GM19467 (cell line): ENCODE data around the gene TIGAR.

Experiments used
- ATAC-seq: cut with Tn5 transposase; IDR thresholded peaks from one replicate; pipeline ENCODE4 v1.9.1; 2021; ENCODE audit warnings: mild to moderate bottlenecking, moderate library complexity; ENCODE audit not compliant: unreplicated experiment

The TIGAR gene

DNA sequence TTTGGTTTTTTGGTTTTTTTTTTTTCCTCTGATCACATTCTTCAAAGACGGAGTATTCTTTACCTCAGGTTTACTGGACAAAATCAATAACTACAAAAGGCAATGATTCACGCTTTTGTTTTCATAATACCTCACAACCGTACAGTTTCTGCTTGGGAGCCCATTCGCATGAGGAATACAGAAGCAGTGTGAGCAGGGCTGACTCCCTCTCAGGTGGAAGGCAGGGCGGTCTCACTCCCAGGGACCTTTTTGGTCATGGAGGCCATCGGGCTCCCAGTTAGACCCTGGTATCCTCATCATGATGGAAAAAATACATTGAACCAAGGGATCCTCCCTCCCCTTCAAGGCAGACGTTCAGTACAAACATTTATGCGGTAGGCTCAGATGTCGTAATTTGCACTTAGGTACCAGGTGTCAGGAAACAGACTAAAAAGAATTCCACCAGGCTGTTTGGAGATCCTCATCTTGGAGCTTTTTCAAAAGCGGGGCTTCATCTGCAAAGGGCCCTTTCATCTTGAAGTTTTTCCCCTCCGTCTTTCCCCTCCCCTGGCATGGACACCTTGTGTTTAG is 19.0 kb upstream of the TIGAR start:
- no peak for ATAC-seq

DNA sequence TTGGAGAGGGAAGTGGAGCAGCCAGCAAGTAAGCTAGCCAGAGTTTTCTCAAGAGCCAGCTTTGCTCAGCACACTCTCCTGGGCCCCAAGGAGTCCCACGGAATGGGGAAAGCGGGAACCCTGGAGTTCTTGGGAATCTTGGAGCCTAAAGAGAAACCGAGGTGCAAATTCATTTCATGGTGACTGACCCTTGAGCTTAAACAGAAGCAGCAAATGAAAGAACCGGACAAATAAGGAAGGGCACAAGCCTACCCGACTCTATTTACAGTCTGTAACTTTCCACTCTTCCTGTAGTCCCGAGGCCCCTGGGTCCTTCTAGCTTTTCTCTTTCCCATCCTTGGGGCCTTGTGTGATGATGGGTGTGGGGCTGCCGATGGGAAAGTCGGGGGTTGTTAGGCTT is 18.1 kb upstream of the TIGAR start:
- ATAC-seq, result no peak

DNA sequence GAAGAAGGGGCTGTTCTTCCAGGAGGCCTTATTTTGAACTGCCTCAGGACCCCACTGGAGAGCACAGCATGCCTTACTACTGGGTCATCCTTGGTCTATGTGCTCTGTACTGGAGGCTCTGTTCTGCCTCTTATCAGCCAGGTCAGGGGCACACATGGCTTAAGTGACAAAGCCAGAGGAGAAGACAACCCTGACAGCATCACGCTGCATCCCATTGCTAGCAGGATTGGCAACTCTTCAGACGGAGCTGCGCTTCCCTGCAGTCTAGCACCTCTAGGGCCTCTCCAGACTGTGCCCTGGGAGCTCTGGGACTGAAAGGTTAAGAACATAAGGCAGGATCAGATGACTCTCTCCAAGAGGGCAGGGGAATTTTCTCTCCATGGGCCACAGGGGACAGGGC is 17.3 kb upstream of the TIGAR start:
- no peak for ATAC-seq

DNA sequence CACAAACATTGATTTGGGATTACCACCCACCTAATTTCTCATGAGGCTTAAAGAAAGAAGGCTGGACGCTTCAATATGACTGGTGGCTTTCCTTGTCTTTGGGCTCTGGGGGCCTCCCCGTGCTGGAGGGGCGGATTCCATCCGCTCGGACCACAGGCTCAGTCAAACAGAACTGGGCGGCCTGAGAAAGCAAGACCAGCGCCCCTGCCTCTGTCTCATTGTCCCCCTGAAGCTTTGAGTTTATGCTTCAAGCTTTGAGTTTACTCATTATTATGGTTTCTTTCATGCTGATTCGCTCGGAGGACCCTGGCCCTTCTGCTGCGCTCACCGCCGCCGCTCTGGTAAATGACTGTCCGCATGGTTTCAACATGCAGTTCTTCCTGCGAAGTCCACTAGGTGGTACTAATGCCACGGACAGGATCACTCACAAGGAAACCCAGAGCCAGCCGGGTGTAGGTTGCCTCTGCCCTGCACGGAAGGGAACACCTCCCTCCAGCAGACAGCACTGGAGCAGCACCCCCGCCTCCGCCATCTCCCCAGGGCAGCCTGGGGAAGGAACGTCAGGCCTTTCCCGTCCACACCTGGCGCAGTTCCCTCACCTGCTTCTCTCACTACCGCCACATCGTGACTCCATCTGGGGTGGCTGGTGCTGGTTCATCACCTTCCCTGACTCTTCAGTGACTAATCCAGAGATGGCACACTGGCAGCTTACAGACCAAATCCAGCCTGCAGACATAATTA is 13.2 kb upstream of the TIGAR start:
- ATAC-seq, result no peak

DNA sequence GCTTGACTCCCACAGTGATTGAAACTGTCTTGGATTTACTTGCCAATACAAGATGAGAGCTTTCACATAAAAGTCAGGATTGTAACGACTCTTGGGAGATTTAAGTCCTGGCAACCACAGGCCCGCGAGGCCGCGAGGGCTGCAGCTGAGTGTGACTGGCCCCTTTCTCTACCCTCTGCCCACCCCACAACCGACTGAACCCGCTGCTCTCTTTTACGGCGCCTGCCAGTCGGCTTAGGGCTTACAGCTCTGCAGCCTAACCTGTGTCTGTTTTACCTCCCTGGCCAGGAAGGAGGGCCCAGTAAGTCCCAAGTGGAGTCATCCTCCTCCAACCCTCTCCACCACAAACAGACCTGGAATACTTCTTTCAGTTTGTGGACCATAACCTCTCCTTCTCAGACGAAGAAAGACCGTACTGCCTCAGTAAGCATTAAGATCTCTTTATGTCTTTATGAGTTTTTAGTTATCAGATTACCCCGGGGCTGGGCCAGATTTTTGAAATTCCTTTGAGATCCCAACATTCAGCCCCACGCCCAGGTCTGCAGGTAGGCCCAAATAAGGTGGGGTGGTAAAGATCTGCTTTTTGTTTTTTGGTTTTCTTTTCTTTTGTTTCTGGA is 12.6 kb upstream of the TIGAR start:
- no peak for ATAC-seq

DNA sequence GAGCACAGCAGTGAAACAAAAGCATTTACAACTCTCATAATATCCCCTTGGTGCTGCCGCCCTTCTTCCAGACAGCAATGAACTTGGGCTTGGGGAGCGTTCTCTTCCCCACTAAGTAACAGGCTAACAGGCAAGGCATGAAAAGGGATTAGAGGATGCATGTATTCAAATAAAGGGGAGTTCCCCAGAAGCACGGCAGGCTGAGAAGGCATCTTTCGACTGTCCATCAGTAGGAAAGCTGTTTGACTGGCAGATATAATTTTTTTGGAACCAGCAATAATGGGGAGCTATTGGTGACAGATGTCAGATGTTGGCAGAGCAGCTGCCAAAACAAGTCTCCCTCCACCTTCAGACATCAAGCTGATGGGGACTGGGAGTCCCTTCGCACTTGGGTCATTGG is 9.2 kb upstream of the TIGAR start:
- no peak for ATAC-seq

DNA sequence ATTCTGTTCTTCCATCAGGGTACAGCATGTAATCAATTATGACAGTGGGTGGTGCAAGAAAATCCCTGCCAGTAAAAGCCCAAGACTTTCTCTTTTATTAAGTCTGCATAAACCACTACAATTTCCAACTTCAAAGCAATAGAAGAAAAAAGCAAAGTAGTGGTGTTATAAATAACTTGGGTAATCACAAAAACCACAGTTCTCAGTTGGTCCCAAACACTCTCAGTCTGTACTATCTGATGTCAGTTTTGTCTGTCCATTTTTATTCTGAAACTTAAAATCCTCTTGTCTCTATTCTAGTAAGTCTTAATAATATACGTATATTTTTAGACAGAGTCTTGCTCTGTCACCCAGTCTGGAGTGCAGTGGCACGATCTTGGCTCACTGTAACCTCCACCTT is 8.8 kb upstream of the TIGAR start:
- ATAC-seq, result no peak

DNA sequence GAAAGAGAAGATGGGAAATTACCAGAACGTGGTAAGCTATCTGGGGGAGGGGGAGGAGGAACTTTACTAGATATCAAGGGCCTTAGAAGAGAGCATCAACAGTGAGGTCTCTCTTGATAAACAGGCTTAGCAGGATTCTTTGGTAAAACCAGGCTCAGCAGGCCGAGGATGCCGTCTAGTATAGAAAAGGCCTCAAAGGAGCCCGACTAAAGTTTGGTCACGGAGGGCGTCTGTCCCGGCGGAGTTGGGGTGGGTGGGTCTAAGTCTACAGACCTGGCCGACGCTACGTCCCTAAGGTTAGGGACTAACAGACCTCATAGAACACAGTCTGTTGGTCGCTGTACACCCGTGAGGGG is 538 bp upstream of the TIGAR start:
- ATAC-seq, result peak; percentile 22

DNA sequence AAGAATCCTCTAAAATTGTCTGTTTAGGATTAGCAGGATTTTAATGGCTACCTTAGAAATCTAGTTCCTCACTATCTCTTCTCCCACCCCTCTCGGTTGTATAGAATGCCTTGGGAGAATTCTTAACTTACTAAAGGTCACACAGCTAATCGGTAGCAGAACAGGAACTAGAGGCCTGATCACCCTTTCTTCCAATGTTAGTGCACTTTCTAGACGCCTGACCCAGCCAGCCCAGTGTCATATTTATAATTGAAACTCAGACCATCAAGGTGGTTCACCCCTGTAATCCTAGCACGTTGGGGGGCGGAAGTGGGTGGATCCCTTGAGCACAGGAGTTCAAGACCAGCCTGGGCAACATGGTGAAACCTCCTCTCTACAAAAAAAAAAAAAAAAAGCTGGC is 1.7 kb downstream of the TIGAR start:
- ATAC-seq, result no peak

DNA sequence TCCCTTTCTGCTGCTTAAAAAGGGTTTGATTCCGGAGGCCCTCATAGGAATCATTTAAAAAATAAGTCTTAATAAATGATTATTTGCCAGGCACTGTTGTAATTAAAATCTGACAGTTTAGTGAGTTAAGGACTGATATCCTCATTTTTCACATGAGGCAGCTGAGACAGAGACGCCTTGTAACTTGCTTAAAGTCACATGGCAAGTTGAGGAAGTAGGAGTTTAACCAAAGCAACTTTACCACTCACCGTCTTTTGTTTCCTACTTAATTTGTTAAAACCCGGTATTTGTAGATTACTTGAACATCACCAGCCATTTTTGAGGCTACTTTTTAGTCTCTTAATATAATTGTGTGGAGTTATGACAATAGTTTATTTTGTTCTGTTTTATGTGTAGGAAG is 2.4 kb downstream of the TIGAR start:
- no peak for ATAC-seq

DNA sequence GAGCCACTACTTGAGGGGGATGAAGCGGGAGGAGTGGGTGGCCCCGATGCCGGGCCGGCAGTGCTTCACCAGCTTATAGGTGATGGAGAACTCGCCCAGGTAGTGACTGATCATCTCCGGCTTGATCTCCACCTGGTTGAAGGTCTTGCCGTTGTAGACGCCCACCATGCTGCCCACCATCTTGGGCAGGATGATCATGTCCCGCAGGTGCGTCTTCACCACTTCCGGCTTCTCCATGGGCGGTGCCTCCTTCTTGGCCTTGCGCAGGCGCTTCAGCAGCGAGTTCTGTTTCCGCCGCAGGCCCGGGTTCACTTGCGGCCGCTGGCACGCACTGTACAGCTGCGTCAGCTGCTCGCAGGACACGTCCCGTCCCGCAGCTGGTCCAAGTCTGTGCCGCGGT is 3.4 kb downstream of the TIGAR start:
- no peak for ATAC-seq

DNA sequence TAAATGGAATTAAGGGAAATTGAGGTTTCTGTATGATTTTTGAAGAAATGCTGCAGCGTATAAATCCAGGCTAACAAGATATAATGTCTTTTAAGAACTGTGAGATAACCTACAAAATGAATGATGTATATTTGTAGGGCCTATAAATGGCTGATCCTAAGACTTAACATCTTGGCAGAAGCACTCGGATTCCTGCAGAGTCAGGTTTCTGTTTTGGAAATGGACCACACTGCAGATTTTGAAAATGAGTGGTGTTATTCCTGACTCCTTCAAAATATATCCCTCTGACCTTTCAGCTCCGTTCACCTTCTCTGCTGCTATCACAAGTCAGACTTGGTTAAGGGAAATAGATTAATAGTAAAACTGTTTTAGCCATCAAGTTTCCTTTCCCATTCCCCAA is 5.0 kb downstream of the TIGAR start:
- no peak for ATAC-seq

DNA sequence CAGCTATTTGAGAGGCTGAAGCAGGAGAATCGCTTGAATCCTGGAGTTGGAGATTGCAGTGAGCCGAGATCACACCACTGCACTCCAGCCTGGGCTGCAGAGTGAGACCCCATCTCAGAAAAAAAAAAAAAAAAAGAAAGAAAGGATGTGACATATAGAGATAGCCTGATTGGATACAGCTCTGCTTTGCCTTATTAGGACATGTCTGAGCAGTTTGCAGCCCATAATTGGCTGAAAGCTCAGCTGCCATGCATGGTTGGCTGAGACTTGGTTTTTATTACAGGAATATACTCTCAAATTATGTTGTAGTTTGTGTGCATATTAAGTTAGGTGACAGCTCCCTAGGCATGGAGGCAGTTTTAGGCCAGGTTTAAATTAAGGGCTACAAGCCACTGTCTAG is 6.3 kb downstream of the TIGAR start:
- ATAC-seq, result no peak

DNA sequence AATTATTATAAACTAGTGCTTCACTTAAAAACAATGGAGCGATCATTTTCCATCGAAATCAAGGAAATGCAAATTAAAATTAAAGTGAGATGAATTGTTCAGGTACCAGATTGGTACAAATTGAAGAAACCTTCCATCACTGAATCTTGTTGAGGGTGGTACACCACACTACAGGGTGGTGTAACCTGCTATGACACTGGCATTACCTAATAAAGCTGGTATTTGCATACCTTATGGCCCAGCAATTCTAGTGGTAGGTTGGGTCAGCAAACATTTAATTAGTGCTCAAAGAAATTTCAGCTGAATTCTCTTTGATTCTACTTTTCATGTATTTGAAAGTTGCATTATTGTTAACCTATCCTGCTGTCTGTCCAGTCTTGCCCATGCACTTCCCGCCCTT is 9.2 kb downstream of the TIGAR start:
- ATAC-seq, result no peak

DNA sequence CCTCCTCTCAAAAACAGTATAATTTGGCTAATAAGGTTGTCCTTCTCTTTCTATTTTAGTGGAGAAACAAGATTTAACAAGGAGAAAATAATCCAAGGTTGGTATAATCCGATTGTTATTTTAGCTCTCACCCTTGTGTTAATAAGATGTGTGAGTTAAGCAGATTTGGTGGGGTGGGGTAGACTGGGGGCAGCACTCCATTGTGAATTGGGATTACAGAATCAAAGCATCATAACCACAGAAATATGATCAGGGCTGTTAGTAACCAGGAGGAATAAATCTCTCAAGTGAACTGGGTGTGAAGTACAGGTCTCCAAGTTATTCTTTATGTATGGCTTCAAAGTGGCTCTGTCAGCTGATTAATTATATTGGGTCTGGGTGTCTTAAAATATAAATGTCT is 10.2 kb downstream of the TIGAR start:
- no peak for ATAC-seq

DNA sequence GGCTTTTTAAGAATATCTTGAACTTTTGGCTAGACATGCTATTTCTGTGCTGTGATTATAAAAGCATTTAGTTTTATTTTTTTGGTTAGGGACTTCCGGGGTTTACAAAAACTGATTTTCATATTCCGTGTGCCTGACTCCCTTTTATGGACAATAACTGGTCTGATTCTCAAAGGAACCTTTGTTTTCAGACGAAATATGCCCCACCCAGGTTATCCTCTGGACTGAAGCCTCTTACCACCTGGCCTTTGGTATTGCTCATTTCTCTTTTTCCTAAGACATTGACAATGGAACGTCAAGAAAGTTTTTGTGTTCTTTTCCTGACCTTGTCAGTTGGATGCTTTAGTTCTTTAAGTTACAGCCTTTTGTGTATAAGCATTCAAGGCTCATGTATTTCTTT is 10.8 kb downstream of the TIGAR start:
- no peak for ATAC-seq

DNA sequence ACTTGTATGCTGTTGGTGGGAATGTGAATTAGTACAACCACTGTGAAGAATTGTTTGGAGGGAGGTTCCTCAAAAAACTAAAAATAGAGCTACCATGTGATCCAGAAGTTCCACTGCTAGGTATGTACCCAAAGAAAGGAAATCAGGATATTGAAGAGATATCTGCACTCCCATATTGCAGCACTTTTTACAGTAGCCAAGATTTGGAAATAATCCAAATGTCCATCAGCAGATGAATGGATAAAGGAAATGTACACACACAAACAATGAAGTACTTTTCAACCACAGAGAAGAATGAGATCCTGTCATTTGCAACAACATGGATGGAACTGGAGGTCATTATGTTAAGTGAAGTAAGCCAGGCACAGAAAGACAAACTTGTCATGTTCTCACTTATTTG is 25.9 kb downstream of the TIGAR start:
- ATAC-seq, result no peak

DNA sequence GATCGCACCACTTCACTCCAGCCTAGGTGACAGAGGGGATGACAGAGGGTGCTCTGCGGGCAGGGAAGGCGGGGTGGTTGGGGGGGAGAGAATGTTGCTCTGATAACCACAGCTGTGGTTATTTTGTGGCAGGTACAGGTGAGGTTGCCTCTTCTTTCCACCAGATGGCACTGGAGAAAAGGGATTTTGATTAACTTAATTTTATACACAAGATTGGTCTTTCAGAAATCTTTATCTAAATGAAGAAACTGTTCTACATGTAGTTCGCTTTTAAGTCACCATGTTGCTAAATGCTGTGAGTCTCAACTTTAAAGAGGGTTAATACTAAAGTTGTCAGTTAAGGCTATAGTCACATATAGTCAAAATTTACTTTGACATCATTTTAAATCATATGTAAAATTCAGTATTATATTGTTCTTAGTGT is 32.8 kb downstream of the TIGAR start:
- no peak for ATAC-seq

DNA sequence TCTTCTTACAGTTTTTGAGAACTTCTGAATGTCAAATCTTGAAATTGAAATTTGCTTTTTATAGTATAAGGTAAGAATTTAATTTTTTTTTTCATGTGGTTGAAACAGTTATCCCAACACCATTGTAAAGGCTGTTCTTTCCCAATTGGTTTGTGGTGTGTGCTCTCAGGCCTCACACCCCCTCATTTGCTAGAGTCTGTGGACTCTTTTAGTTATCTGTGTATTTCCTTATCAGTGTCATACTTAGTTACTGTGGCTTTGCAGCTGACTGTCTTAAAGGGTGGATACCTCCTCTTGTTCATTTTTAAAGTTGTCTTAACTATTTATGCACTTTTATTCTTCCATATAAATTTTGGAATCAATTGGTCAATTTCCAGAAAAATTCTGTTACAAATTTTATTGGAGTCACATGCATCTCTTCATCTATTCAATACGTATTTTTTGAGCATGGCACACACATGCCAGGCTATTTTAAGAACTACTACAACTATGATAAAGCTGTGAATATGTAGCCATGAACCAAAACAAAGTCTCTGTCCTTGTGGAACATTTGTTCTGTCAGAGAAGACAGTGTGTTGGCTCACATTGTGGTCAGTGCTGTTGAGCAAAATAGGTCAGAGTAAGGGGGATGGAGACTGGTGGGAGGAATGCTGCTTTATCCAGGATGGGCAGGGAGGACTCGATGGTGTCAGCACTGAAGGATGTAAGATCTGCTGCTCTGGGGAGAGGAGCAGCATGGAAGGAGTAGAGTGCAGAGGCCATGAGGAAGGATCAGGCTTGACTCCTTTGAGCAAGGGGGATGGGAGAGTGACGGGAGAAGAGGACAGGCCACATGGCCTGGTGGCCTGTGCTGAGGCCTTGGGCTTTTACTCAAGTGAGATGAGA is 34.4 kb downstream of the TIGAR start:
- ATAC-seq, result no peak

DNA sequence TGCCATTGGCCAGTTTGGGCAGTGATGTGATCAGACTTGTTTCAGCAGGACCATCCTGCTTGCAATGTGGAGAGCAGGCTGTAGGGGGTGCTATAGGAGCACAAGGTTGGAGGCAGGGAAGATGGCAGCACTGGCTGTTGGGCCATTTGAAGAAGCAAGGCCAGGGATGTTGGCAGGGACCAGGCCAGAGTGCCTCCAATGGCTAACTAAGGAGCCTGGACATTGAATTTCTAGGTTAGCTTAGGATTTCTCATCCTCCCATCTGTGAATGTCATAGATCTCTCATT is 35.0 kb downstream of the TIGAR start:
- ATAC-seq, result no peak

DNA sequence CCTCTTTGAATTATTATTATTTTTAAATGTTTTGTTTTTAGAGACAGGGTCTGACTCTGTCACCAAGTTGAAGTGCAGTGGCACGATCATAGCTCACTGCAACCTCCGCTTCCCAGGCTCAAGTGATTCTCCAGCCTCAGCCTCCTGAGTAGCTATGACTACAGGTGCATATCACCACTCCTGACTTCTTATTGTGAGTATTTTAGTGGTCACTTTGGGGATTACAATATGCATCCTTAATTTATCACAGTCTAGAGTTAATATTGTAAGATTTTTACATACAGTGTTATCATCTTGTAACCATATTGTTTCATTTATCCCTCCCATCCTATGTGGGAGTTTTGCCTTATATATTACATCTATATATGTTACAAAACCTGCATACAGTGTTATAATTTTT is 45.1 kb downstream of the TIGAR start:
- no peak for ATAC-seq

DNA sequence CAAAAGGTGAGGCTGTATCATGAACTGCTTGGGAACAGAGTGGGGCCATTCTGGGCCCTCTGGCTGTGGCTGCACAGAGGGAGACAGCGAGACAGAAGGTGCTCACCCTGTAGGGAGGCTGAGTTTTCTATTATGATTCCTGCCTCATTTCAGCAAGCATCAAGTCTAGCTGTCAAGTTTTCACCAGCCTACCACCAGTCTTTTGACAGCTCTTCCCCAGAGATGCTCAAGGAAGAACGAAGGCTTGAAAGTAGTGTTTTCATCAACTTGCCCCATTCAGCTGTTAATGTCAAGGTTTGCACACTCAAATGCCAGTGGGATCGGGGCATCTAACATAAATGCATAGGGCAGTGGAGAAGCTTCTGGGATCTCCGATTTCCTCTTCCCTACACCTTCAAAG is 48.5 kb downstream of the TIGAR start:
- no peak for ATAC-seq
